ENCODE results near the gene ALCAM.

The ALCAM gene

GRCh38 chr3:105463620-105464019 lies 96.9 kb downstream of the ALCAM start:
- H3K4me3 ChIP-seq (ENCODE audit: low read depth, low read length): no peak overlapping the region
- H3K27me3 ChIP-seq (ENCODE audit: control insufficient read depth, insufficient read depth, low read length): no peaks in the 10 kb centered on the region
- no peaks in the 10 kb centered on the region for H3K36me3 ChIP-seq (ENCODE audit: control insufficient read depth, insufficient read depth, low read length)
- peaks cover 11% of the 10 kb centered on the region for H3K4me1 ChIP-seq (ENCODE audit: control insufficient read depth, insufficient read depth, low read length)
- H3K9ac ChIP-seq (ENCODE audit: low read depth, low read length): no peak overlapping the region
- H3K9me3 ChIP-seq (ENCODE audit: control insufficient read depth, insufficient read depth, low read length): no peaks in the 10 kb centered on the region
- no peak overlapping the region for H3K27ac ChIP-seq (ENCODE audit: low read depth, low read length)

GRCh38 chr3:105465251-105465853 lies 98.6 kb downstream of the ALCAM start:
- H3K9ac ChIP-seq (ENCODE audit: low read depth, low read length): no peak overlapping the region
- H3K36me3 ChIP-seq (ENCODE audit: control insufficient read depth, insufficient read depth, low read length): no peaks in the 10 kb centered on the region
- no peak overlapping the region for H3K27ac ChIP-seq (ENCODE audit: low read depth, low read length)
- H3K4me3 ChIP-seq (ENCODE audit: low read depth, low read length): no peak overlapping the region
- no peaks in the 10 kb centered on the region for H3K27me3 ChIP-seq (ENCODE audit: control insufficient read depth, insufficient read depth, low read length)
- H3K4me1 ChIP-seq (ENCODE audit: control insufficient read depth, insufficient read depth, low read length): peaks cover 6% of the 10 kb centered on the region
- no peaks in the 10 kb centered on the region for H3K9me3 ChIP-seq (ENCODE audit: control insufficient read depth, insufficient read depth, low read length)

GRCh38 chr3:105466072-105466471 lies 99.4 kb downstream of the ALCAM start:
- Histone ChIP-seq H3K9ac (ENCODE audit: low read depth, low read length) (no peak overlapping the region), H3K27me3 (ENCODE audit: control insufficient read depth, insufficient read depth, low read length) (no peaks in the 10 kb centered on the region)

GRCh38 chr3:105466495-105467404 lies 100.0 kb downstream of the ALCAM start:
- H3K36me3 ChIP-seq (ENCODE audit: control insufficient read depth, insufficient read depth, low read length): no peaks in the 10 kb centered on the region
- no peak overlapping the region for H3K4me3 ChIP-seq (ENCODE audit: low read depth, low read length)
- no peaks in the 10 kb centered on the region for H3K9me3 ChIP-seq (ENCODE audit: control insufficient read depth, insufficient read depth, low read length)
- no peak overlapping the region for H3K27ac ChIP-seq (ENCODE audit: low read depth, low read length)
- H3K27me3 ChIP-seq (ENCODE audit: control insufficient read depth, insufficient read depth, low read length): no peaks in the 10 kb centered on the region
- peaks cover 13% of the 10 kb centered on the region; the same call in 1 of the 2 replicates for H3K4me1 ChIP-seq (ENCODE audit: control insufficient read depth, insufficient read depth, low read length)
- H3K9ac ChIP-seq (ENCODE audit: low read depth, low read length): no peak overlapping the region

More at GRCh38 chr3:105466072-105466471, 99.4 kb downstream of the ALCAM start:
- Histone ChIP-seq H3K36me3 (ENCODE audit: control insufficient read depth, insufficient read depth, low read length) (no peaks in the 10 kb centered on the region), H3K9me3 (ENCODE audit: control insufficient read depth, insufficient read depth, low read length) (no peaks in the 10 kb centered on the region), H3K4me1 (ENCODE audit: control insufficient read depth, insufficient read depth, low read length) (peaks cover 10% of the 10 kb centered on the region; the same call in 1 of the 2 replicates), H3K27ac (ENCODE audit: low read depth, low read length) (no peak overlapping the region), H3K4me3 (ENCODE audit: low read depth, low read length) (no peak overlapping the region)

GRCh38 chr3:105470851-105471250 lies 104.1 kb downstream of the ALCAM start:
- Histone ChIP-seq H3K27me3 (ENCODE audit: control insufficient read depth, insufficient read depth, low read length) (no peaks in the 10 kb centered on the region), H3K4me3 (ENCODE audit: low read depth, low read length) (no peak overlapping the region), H3K4me1 (ENCODE audit: control insufficient read depth, insufficient read depth, low read length) (peaks cover 26% of the 10 kb centered on the region), H3K9me3 (ENCODE audit: control insufficient read depth, insufficient read depth, low read length) (no peaks in the 10 kb centered on the region), H3K9ac (ENCODE audit: low read depth, low read length) (no peak overlapping the region), H3K36me3 (ENCODE audit: control insufficient read depth, insufficient read depth, low read length) (no peaks in the 10 kb centered on the region), H3K27ac (ENCODE audit: low read depth, low read length) (no peak overlapping the region)

GRCh38 chr3:105473521-105474223 lies 107.0 kb downstream of the ALCAM start:
- Histone ChIP-seq H3K27ac (ENCODE audit: low read depth, low read length) (no peak overlapping the region), H3K9ac (ENCODE audit: low read depth, low read length) (no peak overlapping the region), H3K4me1 (ENCODE audit: control insufficient read depth, insufficient read depth, low read length) (peaks cover 26% of the 10 kb centered on the region), H3K4me3 (ENCODE audit: low read depth, low read length) (no peak overlapping the region), H3K9me3 (ENCODE audit: control insufficient read depth, insufficient read depth, low read length) (no peaks in the 10 kb centered on the region), H3K27me3 (ENCODE audit: control insufficient read depth, insufficient read depth, low read length) (no peaks in the 10 kb centered on the region), H3K36me3 (ENCODE audit: control insufficient read depth, insufficient read depth, low read length) (no peaks in the 10 kb centered on the region)

GRCh38 chr3:105480768-105481167 lies 114.1 kb downstream of the ALCAM start:
- Histone ChIP-seq H3K4me1 (ENCODE audit: control insufficient read depth, insufficient read depth, low read length) (no peaks in the 10 kb centered on the region), H3K36me3 (ENCODE audit: control insufficient read depth, insufficient read depth, low read length) (no peaks in the 10 kb centered on the region), H3K27me3 (ENCODE audit: control insufficient read depth, insufficient read depth, low read length) (no peaks in the 10 kb centered on the region), H3K4me3 (ENCODE audit: low read depth, low read length) (no peak overlapping the region), H3K9me3 (ENCODE audit: control insufficient read depth, insufficient read depth, low read length) (no peaks in the 10 kb centered on the region), H3K9ac (ENCODE audit: low read depth, low read length) (no peak overlapping the region), H3K27ac (ENCODE audit: low read depth, low read length) (no peak overlapping the region)

GRCh38 chr3:105483476-105483875 lies 116.8 kb downstream of the ALCAM start:
- Histone ChIP-seq H3K27ac (ENCODE audit: low read depth, low read length) (no peak overlapping the region), H3K4me1 (ENCODE audit: control insufficient read depth, insufficient read depth, low read length) (no peaks in the 10 kb centered on the region), H3K4me3 (ENCODE audit: low read depth, low read length) (no peak overlapping the region), H3K9me3 (ENCODE audit: control insufficient read depth, insufficient read depth, low read length) (no peaks in the 10 kb centered on the region), H3K27me3 (ENCODE audit: control insufficient read depth, insufficient read depth, low read length) (no peaks in the 10 kb centered on the region), H3K9ac (ENCODE audit: low read depth, low read length) (no peak overlapping the region), H3K36me3 (ENCODE audit: control insufficient read depth, insufficient read depth, low read length) (no peaks in the 10 kb centered on the region)

- Histone ChIP-seq H3K4me3 (ENCODE audit: low read depth, low read length) (no peak overlapping the region), H3K9me3 (ENCODE audit: control insufficient read depth, insufficient read depth, low read length) (peaks cover 16% of the 10 kb centered on the region), H3K27me3 (ENCODE audit: control insufficient read depth, insufficient read depth, low read length) (no peaks in the 10 kb centered on the region), H3K9ac (ENCODE audit: low read depth, low read length) (no peak overlapping the region), H3K4me1 (ENCODE audit: control insufficient read depth, insufficient read depth, low read length) (no peaks in the 10 kb centered on the region; the same call in 1 of the 2 replicates), H3K27ac (ENCODE audit: low read depth, low read length) (no peak overlapping the region), H3K36me3 (ENCODE audit: control insufficient read depth, insufficient read depth, low read length) (no peaks in the 10 kb centered on the region; the same call in 1 of the 2 replicates)
These were observed 123.3 kb downstream of the ALCAM start for GRCh38 chr3:105490045-105490444.

- Histone ChIP-seq H3K9me3 (ENCODE audit: control insufficient read depth, insufficient read depth, low read length) (peaks cover 16% of the 10 kb centered on the region), H3K27ac (ENCODE audit: low read depth, low read length) (no peak overlapping the region), H3K36me3 (ENCODE audit: control insufficient read depth, insufficient read depth, low read length) (no peaks in the 10 kb centered on the region; the same call in 1 of the 2 replicates), H3K27me3 (ENCODE audit: control insufficient read depth, insufficient read depth, low read length) (no peaks in the 10 kb centered on the region), H3K4me3 (ENCODE audit: low read depth, low read length) (no peak overlapping the region), H3K4me1 (ENCODE audit: control insufficient read depth, insufficient read depth, low read length) (peaks cover 3% of the 10 kb centered on the region), H3K9ac (ENCODE audit: low read depth, low read length) (no peak overlapping the region)
These were observed 126.7 kb downstream of the ALCAM start for GRCh38 chr3:105493305-105493892.
